Measurements from ENCODE around the gene VPS51. TPM values are rescaled to one million over a fixed set of nuclear protein-coding genes. Genes with fewer than 3 reads are reported as not detected.
A peak's percentile ranks its signal among the peaks of the same experiment; 100 is the strongest.

VPS51 gene
- polyA plus RNA-seq, 10 donors = 75.4 to 150 (median 107) TPM

DNA sequence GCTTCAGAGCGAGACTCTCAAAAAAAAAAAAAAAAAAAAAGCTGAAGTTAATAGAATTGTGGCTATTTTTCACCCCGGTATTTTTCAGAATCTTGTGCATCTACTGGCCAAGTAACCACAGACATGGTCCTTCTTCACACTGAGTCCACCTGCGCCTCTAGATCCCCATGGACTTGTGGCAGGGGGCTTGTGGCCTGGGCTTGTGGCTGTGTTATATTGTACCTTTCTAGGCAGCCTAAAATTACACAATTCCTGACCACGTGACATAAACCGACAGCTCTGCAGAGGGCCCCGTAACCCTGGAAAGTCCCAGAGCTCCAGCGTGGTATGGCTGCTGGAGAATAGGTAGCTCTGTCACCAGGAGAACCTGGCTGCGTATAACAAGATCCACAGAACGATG is 26.8 kb upstream of the VPS51 start:
- DNase-seq = no peak

DNA sequence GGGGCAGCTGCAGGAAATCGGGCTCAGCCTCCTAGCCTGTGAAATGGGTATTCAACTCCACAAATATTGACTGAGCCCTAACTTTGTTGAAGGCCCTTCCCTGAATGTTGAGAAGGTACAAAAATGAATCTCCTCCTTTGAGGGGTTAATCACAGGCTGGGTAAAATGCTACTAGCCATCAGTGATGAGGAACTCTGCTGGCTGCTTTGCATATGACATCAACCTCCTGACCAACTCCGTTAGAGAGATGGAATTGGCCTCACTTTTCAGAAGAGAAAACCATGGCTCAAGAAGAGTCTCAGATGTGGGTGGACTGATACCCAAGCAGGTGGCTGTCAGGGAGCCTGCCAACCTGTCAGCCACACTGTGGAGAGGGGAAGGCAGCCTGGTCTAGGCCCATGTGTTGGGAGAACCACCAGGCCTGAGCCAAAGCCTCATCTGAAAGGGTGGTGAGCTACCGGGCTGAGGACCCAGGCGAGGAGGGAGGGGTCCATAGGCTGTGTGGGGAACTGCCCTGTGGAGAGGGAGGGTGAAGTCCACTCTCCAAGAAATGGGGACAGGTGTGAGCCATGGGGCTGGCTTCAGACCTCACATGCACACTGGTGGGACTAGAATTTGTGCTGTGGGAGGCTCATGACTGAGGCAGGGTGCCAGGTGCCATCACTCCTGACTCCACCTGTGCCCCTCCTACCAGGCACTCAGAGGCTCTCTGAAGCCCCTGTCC is 23.9 kb upstream of the VPS51 start:
- no peak for DNase-seq

DNA sequence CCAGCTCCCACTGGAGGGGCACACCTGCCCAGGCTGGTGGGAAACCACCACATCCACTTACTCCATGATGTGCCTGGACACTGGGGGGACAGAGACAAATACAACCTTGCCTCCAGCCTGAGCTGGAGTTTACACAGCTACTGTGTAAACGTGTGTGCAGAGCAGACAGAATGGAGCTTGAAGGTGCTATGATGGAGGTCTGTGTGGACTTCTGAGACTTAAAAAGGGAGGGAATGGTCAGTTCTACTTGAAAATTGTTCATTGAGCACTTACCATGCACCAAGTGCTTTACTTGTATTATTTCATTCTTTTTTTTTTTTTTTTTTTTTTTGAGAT is 23.4 kb upstream of the VPS51 start:
- no peak for DNase-seq

DNA sequence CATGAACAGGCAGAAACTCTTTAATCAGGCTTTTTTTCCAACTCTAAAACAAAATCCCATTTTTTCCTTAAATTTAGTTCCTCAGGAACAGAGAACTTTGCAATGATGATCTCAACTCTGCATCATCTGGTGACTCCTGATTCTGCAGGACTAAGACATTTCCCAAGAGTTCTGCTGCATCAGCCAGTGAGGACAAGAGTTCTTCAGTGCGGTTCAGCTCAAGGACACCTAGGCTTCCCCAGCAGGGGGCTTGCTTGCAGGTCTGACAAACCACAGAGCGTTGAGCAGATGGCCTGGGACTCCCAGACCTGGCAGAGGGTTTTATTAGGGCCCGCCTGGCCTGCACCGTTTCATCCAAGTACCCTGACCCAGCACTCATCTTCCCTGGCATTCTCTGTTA is 18.6 kb upstream of the VPS51 start:
- DNase-seq = no peak

DNA sequence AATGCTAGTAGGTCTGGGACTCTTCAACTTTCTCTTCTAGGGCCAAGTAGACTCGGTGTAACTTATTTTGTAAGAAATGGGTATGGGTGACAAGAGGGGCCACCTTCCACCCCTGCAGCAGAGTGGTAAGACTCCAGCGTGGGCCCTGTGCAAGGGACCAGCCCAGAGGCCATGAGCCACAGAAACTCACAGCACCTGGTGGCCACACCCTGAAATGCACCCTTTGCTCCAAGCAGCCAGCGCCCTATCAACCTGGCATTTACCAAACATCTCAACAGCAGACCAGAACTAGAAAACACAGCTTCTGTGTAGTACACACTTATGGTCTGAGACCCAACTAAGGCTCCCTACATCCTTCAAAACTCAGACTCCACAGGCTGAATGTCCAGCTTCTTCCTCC is 17.9 kb upstream of the VPS51 start:
- DNase-seq = no peak

DNA sequence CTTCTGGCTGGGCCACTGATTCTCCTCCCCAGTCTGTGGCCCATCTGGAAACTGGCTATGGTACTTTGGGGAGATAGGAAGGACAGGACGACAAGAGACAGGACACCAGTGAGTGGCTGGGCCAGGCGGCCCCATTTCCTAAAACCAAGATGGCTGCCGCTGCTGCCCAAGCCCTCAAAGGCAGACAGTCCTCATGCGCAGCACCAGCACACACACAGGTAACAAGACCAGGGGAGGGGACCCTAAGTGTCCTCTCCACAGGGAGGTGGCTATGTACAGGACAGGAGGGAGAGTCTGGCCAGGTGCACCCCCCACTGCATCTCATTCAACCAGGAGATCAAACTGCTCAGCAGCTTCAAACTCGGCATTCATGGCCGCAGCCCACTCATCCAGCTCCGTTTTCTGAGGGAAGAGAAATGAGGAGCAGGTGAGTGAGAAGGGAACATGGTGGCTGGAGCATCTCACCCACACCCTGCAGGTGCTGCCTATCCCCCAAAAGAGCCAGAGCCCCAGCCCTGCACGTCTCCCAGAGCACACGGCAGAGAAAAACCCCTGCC is 17.1 kb upstream of the VPS51 start:
- no peak for DNase-seq

DNA sequence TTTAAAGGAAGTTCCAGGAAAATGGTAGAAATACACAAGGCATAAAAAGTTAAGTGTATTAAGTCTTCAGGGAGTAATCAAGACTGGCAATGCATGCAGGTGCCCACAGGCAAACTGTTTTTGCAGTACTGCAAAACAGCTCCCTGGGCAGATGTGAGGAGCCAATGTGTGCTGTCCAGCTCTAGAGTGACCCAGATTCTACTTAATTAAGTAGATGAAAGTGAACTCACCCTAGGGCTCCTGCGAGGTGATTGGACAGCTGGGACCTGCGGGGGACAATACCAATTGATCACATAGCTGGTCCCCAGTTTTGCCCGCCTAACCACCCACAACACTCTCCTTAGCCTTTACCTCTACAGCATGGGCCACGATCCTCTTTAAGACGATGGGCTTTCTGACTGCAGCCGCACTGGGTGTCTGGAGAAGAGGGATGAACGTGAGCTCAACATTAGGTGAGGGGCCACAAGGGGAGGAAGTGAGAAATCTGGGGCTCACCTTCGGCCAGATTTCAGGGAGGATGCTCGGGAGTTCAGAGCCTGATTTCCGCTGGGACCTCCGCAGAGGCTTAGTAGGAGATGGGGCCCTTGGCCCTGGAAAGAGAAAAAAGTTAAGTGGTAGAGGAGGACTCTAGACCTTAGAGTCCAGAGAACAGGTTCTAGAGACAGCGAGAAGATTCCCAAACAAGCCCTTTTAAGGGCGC is 12.7 kb upstream of the VPS51 start:
- DNase-seq = no peak

DNA sequence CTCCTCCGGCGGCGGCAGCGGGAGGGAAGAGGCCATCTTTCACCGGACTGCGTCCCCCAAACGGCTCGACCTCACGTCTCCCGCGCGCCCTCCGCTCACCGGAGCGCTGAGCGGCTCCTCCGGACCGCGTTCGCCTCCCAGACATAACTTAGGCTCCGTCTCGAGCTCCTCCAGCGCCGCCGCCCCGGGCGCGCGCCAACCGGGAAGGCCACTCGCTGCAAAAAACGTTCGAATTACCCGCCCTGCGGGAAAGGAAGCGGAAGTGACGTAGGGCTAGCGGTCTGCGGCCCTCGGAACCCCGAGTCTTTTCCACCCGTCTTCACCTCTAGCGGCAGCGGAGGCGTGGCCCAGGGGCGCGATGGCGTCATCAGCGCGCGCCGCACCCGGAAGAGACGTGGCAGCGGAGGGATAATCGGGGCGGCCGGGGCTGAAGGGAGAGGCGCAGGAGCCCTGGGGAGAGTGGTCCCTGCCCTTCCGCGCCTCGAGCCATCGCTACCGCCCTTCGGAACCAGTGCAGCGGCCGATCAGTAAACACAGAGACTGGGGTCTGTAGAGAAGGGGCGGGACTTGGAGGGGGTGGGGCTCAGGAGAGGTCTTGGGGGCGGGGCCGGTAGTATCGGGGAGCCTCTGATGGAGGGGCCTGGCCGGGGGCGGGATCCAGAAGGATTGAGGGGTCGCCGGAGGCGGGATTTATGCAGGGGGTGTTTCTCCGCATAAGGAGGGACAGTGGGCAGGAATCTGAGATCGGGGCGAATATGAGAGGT is 12.0 kb upstream of the VPS51 start, which contains the start of the genes CDCA5 and ZFPL1:
Gene CDCA5, minus strand, starts transcription at position 207 of the 764 bp plus-strand sequence. Its CDS starts 62 bp downstream, at position 145.
Gene ZFPL1, plus strand, starts transcription at position 389 of the 764 bp plus-strand sequence. CDS start 477 bp downstream, outside the sequence.
- DNase-seq = peak; percentile 96 to 99 (median 96)

DNA sequence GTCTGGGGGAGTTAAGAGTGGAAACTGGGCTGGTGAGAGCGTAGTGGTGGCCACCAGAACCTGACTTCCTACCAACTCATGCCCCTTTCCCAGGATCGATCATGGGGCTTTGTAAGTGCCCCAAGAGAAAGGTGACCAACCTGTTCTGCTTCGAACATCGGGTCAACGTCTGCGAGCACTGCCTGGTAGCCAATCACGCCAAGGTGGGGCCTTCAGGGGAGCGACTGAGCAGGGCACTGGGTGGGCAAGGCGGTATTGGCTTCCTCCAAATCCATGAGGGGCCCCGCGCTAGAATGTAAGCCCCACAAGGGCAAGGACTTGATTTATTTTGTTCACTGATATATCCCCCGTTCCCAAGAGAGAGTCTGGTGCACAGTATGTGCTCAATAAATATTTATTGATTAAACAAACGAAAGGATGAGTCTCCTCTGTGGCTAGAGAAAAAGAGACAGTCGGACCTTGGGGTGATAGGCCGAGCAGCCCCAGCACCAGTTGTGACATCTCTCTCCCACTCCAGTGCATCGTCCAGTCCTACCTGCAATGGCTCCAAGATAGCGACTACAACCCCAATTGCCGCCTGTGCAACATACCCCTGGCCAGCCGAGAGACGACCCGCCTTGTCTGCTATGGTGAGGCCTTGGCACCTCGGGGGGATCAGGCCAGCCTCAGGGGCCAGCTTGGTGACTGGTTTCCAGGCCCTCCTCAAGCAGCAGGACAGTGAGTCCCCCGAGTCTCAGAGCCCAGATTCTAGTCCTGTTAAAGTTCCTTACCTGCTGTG is 11.2 kb upstream of the VPS51 start:
- no peak for DNase-seq

DNA sequence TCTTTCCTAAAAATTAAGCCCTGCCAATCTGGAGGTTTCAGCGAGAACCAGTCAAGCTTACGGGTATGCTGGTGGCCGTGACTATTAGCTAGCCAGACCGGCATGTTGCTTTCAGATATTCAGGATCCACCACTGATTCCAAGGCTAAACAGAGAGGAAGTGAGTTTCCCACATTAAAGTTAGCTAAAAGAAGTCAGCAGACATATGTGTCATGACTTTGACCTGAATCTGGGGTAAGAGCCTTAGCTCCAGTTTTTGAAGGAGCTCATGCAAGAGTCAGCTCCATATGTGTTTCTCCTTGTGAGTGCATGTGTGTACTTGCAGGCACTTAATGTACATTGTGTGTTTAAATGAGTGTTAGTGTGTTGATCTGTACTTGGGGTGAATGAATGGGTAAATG is 10.6 kb upstream of the VPS51 start:
- DNase-seq = no peak

DNA sequence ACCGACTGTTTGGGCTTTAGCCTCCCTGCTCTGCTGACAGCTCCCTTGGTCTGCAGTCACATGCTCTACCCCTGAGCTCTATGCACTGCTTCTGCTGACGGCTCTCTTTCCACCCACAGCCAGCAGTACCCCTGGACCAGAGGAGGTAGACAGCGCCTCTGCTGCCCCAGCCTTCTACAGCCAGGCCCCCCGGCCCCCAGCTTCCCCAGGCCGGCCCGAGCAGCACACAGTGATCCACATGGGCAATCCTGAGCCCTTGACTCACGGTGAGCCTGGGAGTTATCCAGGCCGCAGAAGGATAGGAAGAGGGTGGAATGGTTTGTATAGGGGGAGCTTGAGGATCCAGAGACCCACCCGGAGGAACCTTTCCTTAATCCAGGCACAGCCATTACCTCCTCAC is 9.2 kb upstream of the VPS51 start:
- DNase-seq = no peak

DNA sequence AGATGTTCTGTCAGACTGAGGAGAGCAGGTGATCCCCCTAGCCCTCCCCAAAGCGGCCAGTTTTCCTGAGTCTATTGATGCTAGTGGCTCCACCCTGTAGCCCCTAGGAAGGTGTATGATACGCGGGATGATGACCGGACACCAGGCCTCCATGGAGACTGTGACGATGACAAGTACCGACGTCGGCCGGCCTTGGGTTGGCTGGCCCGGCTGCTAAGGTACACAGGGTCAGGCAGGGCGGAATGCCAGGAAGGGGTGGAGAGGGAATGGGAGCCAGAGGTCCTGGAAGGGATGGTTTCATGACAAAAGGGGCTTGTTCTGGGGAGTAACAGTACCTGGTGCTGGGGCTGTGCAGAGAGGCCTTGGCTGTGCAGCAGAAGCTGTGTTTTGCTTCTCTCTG is 8.8 kb upstream of the VPS51 start:
- DNase-seq = no peak

DNA sequence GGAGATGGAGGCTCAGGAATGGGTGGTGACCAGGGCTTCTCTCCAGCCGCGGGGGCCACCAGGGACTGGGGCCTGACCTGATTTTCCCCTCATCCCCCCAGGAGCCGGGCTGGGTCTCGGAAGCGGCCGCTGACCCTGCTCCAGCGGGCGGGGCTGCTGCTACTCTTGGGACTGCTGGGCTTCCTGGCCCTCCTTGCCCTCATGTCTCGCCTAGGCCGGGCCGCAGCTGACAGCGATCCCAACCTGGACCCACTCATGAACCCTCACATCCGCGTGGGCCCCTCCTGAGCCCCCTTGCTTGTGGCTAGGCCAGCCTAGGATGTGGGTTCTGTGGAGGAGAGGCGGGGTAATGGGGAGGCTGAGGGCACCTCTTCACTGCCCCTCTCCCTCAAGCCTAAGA is 8.2 kb upstream of the VPS51 start:
- DNase-seq = no peak

DNA sequence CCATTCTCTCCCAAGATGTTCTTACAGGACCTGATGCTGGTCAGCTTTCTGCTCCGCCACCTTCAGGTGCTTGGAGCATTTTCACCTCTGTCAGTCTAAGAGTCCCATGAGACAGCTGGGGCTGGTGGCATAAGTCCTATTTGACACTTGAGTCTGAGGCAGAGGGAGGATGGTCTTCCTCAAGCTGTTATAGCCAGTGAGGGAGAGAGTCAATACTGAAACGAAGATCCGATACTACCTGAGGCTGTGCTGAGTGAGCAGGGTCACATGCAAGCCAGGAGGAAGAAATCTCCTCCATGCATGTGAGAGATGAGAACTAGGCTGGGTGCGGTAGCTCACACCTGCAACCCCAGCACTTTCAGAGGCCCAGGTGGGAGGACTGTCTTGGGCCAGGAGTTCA is 6.4 kb upstream of the VPS51 start:
- no peak for DNase-seq

DNA sequence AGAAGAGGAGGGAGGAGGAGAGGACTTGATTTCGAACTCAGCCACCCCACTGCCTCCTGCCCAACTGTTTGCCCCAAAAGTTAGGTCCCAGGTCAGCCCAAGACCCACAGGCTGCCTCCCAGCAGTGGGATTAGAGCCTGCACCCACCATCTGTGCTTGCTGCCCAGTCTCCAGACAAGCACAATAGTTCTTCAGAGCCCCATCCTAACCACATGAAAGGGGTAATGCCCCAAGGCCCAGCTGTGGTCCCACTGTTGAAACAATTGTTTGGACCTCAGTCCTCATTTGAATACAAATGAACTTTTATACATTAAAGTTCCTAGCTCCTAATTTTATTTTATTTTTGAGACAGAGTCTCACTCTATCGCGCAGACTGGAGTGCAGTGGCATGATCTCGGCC is 5.4 kb upstream of the VPS51 start:
- no peak for DNase-seq

DNA sequence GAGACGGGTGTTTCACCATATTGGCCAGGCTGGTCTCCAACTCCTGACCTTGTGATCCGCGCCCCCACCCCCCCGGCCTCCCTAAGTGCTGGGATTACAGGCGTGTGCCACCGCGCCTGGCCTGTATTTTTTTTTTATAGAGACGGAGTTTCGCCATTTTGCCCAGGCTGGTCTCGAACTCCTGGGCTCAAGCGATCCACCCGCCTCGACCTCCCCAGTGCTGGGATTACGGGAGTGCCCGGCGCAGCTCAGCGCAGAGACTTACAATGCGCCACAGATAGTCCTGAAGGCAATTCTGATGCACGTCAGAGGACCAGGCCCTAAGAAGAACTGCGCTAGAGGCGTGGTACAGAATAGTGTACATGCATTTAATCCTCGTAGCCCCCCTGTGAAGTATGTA is 587 bp upstream of the VPS51 start:
- no peak for DNase-seq

DNA sequence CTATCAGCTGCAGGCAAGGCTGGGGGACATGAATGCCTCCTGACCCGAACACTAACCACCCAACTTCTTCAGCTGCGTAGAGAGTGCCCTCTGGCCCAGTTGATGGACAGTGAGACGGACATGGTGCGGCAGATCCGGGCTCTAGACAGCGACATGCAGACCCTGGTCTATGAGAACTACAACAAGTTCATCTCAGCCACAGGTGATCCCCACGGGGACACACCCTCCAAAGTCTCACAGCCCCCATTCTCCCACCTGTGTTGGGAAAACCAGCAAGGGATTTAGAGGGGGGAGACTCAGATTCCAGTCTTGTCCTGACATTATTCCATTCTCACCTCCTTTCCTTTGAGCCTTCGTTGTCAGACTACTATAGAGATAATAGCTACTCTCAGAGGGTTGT is 912 bp downstream of the VPS51 start:
- DNase-seq = no peak

DNA sequence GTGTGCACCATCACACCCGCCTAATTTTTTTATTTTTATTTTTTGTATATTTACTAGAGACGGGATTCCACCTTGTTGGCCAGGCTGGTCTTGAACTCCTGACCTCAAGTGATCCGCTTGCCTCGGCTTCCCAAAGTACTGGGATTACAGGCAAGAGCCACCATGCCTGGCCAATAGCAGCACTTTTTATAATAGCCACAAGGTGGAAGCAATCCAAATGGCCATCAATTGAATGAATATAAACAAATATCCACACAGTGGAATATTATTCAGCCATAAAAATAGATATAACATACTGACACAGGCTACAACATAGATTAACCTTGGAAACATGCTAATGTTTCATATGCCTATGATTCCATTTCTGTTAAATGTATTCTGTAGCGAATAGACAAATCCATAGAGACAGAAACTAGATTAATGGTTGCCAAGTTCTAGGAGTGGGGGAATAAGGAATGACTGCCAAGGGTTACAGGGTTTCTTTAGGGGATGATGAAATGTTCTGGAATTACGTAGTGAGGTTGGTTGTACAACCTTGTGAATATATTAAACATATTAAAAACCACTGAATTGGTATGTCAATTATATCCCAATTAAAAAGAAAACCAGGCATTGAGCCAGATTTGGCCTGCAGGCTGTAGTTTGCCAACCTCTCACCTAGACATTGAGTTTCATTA is 4.8 kb downstream of the VPS51 start:
- DNase-seq = no peak

DNA sequence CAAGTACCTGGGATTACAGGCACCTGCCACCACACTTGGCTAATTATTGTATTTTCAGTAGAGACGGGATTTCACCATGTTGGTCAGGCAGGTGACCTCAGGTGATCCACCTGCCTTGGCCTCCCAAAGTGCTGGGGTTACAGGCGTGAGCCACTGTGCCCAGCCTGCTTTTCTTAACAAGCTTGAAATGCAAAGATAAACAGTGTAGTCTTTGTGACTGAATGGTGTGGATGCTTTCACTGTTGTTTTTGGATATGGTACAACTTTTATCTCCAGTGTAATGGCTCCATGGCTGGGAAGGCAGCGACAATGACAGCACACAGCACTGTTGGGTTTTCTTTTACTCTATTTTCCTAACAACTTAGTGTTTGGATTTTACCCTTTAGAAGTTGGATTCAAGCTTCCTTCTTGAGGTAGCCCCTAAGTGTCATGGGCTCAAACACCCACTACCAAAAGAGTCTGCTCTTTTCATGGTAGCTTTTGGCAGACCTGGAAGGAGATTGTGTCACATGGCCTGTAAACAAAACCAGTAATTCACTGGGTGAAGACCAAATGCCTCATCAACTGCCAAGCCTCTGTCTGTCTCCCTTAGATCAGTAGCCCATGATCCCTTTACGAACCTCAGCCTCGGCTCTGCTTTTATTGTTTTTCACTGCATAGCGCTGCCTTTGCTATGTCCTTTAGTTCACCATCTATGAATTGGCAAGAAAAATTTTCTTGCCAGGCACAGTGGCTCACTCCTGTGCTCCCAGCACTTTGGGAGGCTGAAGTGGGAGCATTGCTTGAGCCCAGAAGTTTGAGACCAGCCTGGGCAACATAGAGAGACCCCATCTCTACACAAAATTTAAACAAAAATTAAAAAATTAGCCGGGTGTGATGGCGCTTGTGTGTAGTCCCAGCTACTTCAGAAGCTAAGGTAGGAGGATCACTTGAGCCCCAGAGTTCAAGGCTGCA is 6.4 kb downstream of the VPS51 start:
- no peak for DNase-seq

DNA sequence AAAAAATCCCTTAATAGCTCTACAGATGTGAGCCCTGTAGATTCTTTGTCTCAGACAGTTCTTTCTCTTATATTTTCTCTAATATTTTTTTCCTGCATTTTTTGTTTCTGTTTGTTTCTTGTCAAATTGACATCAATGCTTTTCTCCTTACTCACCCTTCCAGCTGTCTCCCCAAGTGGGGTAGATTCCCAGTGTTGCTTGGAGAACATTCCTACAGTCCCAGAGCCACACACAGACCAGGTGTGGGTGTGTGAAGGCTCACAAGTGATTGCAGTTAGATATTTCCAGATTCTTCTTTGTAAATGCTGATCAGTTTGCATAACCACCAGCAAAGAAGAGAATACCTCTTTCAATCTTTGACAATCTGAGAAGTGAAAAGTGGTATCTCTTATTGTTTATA is 7.5 kb downstream of the VPS51 start:
- DNase-seq = no peak
